GM12878 (cell line): Measurements from ENCODE around the gene DESI1. TPM values are rescaled to one million over a fixed set of nuclear protein-coding genes. Genes with fewer than 3 reads are reported as not detected.

Source experiments
- ATAC-seq: fragments of 200-7000 bp; cut with Tn5 transposase; 3 replicates; pipeline ENCODE4 v1.9.1; 2020; ENCODE audit warnings: mild to moderate bottlenecking, moderate library complexity
- BruUV-seq: library from RNA; stranded (reverse); fragments of 400-500 nt; replicated peaks from 2 replicates; lab custom pipeline; 2021; lab: Mats Ljungman, UMichigan
- CTCF ChIA-PET: fragments of 300-600 bp; sonication (Branson Sonifier 250); formaldehyde crosslinking; extraction: SDS; loops from one replicate; lab custom pipeline; 2021; ENCODE audit warnings: inconsistent platforms; lab: Yijun Ruan, JAX
- POLR2A ChIA-PET: fragments of 350-600 bp; formaldehyde crosslinking; extraction: SDS; loops from one replicate; lab custom pipeline; 2021; ENCODE audit warnings: inconsistent platforms; lab: Charles Lee
- RAD21 ChIA-PET: fragments of 300-600 bp; sonication (Branson Sonifier 250); formaldehyde crosslinking; loops from one replicate; lab custom pipeline; 2023; ENCODE audit warnings: antibody characterized with exemption; ENCODE audit not compliant: unreplicated experiment; lab: Charles Lee
- SMC1A ChIA-PET: fragments of 300-600 bp; sonication (Branson Sonifier 250); formaldehyde crosslinking; loops from one replicate; lab custom pipeline; 2023; ENCODE audit not compliant: unreplicated experiment, uncharacterized antibody; lab: Charles Lee
- DNase-seq: peaks from one replicate; pipeline ENCODE4 v3.0.0-alpha.2; 2011; ENCODE audit warnings: low read depth, low spot score
- FAIRE-seq: peaks from 3 replicates; lab custom pipeline; 2011; peaks lifted over from hg19 to GRCh38; lab: Jason Lieb, UNC
- H2AFZ ChIP-seq: 2 replicates; pipeline ENCODE4 v1.6.0; 2011; ENCODE audit warnings: low read depth, low read length, control low read depth; ENCODE audit not compliant: control insufficient read depth
- H3K27ac ChIP-seq: 2 replicates; pipeline ENCODE4 v1.5.1; 2011; ENCODE audit warnings: control low read depth; ENCODE audit not compliant: control insufficient read depth, insufficient read depth
- H3K27me3 ChIP-seq, 2 experiments: replicated peaks in 1 of 2; 2 replicates each; pipeline versions ENCODE4 v1.6.0 to v1.6.1; 2011; ENCODE audit warnings: low read length in 1 of 2; ENCODE audit not compliant: control insufficient read depth in 2 of 2, insufficient read depth in 2 of 2
- H3K36me3 ChIP-seq, 2 experiments: 2 replicates each; pipeline ENCODE4 v1.5.1; 2011; ENCODE audit warnings: low read length in 1 of 2; ENCODE audit not compliant: control insufficient read depth in 2 of 2, insufficient read depth in 2 of 2
- H3K4me1 ChIP-seq: 2 replicates; pipeline ENCODE4 v1.6.1; 2011; ENCODE audit warnings: mild to moderate bottlenecking, low read length, moderate library complexity, mixed read lengths; ENCODE audit not compliant: control insufficient read depth, insufficient read depth
- H3K4me2 ChIP-seq: 2 replicates; pipeline ENCODE4 v1.6.0; 2011; ENCODE audit warnings: control low read depth; ENCODE audit not compliant: control insufficient read depth, insufficient read depth
- H3K4me3 ChIP-seq: fragments of 200-600 bp; sonication (generic); 2 replicates; pipeline ENCODE4 v1.5.1; 2016
- H3K79me2 ChIP-seq: 2 replicates; pipeline ENCODE4 v1.6.0; 2011; ENCODE audit warnings: low read length; ENCODE audit not compliant: control insufficient read depth, insufficient read depth
- H3K9ac ChIP-seq: 2 replicates; pipeline ENCODE4 v1.8.0; 2011; ENCODE audit warnings: low read length, control low read depth, mixed read lengths; ENCODE audit not compliant: control insufficient read depth, insufficient read depth
- H3K9me3 ChIP-seq: replicated peaks from 3 replicates; pipeline ENCODE4 v1.5.1; 2011; ENCODE audit warnings: mild to moderate bottlenecking, low read length; ENCODE audit not compliant: control insufficient read depth, insufficient read depth
- H4K20me1 ChIP-seq: 2 replicates; pipeline ENCODE4 v1.6.0; 2011; ENCODE audit not compliant: control insufficient read depth, insufficient read depth
- CREM ChIP-seq: IDR thresholded peaks from 2 replicates; pipeline ENCODE4 v1.6.1; 2014; ENCODE audit warnings: antibody characterized with exemption, low read depth
- FOS ChIP-seq: IDR thresholded peaks from 3 replicates; pipeline ENCODE4 v1.6.1; 2011; ENCODE audit warnings: borderline replicate concordance; ENCODE audit not compliant: insufficient read length; ENCODE audit errors: extremely low read depth
- GATAD2B ChIP-seq: fragments of 450-650 bp; conservative IDR thresholded peaks from 2 replicates; pipeline ENCODE4 v1.6.1; 2017; ENCODE audit warnings: low read depth, mild to moderate bottlenecking, moderate library complexity
- MXI1 ChIP-seq: fragments of 150-350 bp; IDR thresholded peaks from 2 replicates; pipeline ENCODE4 v1.6.1; 2011; ENCODE audit warnings: low read depth, mild to moderate bottlenecking, inconsistent platforms, low read length, improper control_type of control experiment
- RB1 ChIP-seq: fragments of 450-650 bp; formaldehyde crosslinking; IDR thresholded peaks from 2 replicates; pipeline ENCODE4 v1.6.1; 2017; ENCODE audit warnings: mild to moderate bottlenecking, borderline replicate concordance
- SP1 ChIP-seq: IDR thresholded peaks from one replicate; pipeline ENCODE4 v1.6.1; 2011; ENCODE audit warnings: low read depth, low read length
- SPI1 ChIP-seq: IDR thresholded peaks from 2 replicates; pipeline ENCODE4 v1.6.1; 2011; ENCODE audit warnings: low read depth, mild to moderate bottlenecking, low read length, moderate library complexity, borderline replicate concordance; ENCODE audit not compliant: insufficient read depth
- TCF7 ChIP-seq: IDR thresholded peaks from 2 replicates; pipeline ENCODE4 v1.6.1; 2014; ENCODE audit warnings: antibody characterized with exemption, borderline replicate concordance
- WGBS: methylation state at CpG from one replicate; pipeline ENCODE4 v1.1.6; 2016; ENCODE audit warnings: low lambda C conversion rate; ENCODE audit not compliant: insufficient replicate concordance, insufficient coverage; ENCODE audit errors: missing lambda C conversion rate; 5-methylcytosine and 5-hydroxymethylcytosine counted together
- in situ Hi-C: fragments of 300-500 bp; cut with MboI; formaldehyde crosslinking; loops from 9 replicates; pipeline ENCODE4 v1.14.3; 2018; ENCODE audit warnings: mixed read lengths
- intact Hi-C: fragments of 100-400 bp; cut with micrococcal nuclease; formaldehyde crosslinking; loops from one replicate; pipeline ENCODE4 v1.14.2; 2022; ENCODE audit not compliant: unreplicated experiment
- polyA plus RNA-seq, 11 experiments: library from polyadenylated mRNA; depleted of rRNA in 4 of 11; unstranded in 6 of 11; stranded (reverse) in 5 of 11; fragments of >200 nt; fragmentation: Nextera tagmentation in 4 of 11; fragmentation: Illumina TruSeq in 1 of 11; extraction: Ambion mirVana in 4 of 11; extraction: Trizol in 1 of 11; gene quantifications; 1 replicate in 1 of 11; 2 replicates in 10 of 11; pipeline versions ENCODE4 v1.2.1 to v1.2.3, GENCODE V29; 2011 to 2016; ENCODE audit warnings: inconsistent platforms in 2 of 11, missing spikeins in 2 of 11, low read depth in 1 of 11
- total RNA-seq, 4 experiments: library from RNA; depleted of rRNA in 3 of 4; stranded (reverse); fragments of >200 nt in 3 of 4; fragmentation: Illumina TruSeq in 1 of 4; extraction: Trizol in 1 of 4; gene quantifications; 2 replicates each; pipeline versions ENCODE4 v1.2.1 to v1.2.3, GENCODE V29; 2013 to 2021
- TF ChIP-seq, protein P1 (sequence below): fragments of 450-650 bp; IDR thresholded peaks from 2 replicates; pipeline ENCODE4 v1.6.1; 2017; ENCODE audit warnings: borderline replicate concordance
- TF ChIP-seq, protein P2 (sequence below): fragments of 450-650 bp; IDR thresholded peaks from 2 replicates; pipeline ENCODE4 v1.6.1; 2017; ENCODE audit warnings: mild to moderate bottlenecking, moderate library complexity

DESI1 gene
- total and polyA plus RNA-seq, 10 of the 15 experiments (the other 5 are each of a cell fraction or from before 2014, with no cell fraction given), result 8.0 to 76.8 (median 40.6) TPM

DNA sequence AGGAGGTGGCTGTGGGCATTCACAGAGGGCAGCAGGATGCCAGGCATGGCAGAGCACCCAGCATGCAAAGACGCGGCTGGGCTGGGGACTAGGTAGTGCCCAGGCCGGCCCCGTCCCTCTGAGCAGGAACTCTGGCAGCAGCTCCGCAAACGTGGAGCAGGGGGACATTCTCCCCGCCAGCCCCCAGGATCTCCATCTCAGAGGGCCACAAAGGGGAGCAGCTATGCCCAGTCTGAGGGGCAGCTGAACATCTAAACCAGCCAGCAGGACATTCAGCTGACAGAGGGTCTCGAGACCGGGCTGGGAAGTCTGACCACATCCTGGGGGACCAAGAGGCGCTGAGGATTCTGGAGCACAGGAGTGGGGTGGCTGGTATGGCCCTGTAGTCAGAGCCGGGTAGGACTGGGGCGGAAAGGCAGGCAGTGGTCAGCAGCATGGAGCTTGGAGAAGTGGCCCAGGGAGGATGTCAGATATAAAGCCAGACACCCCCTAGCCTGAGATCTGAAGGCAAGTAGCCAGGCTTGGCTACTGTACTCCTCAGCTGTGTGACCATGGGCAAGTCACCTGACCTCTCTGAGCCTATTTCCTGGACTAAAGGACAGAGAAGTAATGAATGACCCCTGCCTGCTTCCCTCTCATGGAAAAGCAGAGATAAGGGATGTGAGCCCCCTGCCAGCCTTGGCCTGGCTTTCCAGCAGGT, 41.4 kb downstream of the DESI1 start (continued):
- no peak for TF ChIP-seq GATAD2B
- no peak for TF ChIP-seq RB1
- no peak for TF ChIP-seq CREM
- no peak for TF ChIP-seq TCF7
- TF ChIP-seq, protein P1, sequence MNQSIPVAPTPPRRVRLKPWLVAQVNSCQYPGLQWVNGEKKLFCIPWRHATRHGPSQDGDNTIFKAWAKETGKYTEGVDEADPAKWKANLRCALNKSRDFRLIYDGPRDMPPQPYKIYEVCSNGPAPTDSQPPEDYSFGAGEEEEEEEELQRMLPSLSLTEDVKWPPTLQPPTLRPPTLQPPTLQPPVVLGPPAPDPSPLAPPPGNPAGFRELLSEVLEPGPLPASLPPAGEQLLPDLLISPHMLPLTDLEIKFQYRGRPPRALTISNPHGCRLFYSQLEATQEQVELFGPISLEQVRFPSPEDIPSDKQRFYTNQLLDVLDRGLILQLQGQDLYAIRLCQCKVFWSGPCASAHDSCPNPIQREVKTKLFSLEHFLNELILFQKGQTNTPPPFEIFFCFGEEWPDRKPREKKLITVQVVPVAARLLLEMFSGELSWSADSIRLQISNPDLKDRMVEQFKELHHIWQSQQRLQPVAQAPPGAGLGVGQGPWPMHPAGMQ, result no peak
- TF ChIP-seq MXI1, result no peak
- no peak for TF ChIP-seq SPI1

DNA sequence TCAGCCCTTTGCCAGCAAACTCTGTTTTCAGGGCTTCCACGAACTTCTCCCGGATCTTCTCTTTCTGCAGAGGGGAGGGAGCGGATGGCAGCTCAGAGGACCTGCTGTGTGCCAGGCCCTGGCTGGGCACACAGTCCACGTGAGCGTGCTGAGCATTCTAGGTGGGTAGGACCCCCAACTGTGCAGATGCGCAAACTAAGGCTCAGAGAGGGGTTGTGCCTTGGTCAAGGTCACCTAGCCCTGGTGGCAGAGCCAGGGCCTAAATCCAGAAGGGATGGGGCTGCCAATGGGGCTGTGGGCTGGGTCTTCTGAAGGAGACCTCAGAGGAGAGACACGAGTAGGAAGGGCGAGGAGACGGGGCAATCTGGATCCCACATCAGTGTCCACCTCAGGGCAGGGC, 42.0 kb downstream of the DESI1 start:
- ATAC-seq, result no peak
- FAIRE-seq, result no peak
- ChIA-PET CTCF (interaction anchor here (1.0 to 2.7 kb wide), 2 partner anchors 11 to 39 kb away, joined by 3 to 12 read pairs; partner anchors contain the start of gene PMM1), RAD21 (no interaction called here)
- in situ Hi-C loops, result no loop called here
- BruUV-seq, result no TSS peak
- no peaks in the 10 kb centered on the region for H3K27me3 ChIP-seq
- peaks cover 0 to 4% of the 10 kb centered on the region in 2 experiments; a peak in 2 of 4 replicates for H3K36me3 ChIP-seq
- intact Hi-C loops, result no loop called here
- DNase-seq, result no peak
- H3K9me3 ChIP-seq, result no peaks in the 10 kb centered on the region
- no peak overlapping the region for H3K4me3 ChIP-seq
- TF ChIP-seq SP1 (no peak), TCF7 (no peak), FOS (no peak)
- TF ChIP-seq, protein P2, sequence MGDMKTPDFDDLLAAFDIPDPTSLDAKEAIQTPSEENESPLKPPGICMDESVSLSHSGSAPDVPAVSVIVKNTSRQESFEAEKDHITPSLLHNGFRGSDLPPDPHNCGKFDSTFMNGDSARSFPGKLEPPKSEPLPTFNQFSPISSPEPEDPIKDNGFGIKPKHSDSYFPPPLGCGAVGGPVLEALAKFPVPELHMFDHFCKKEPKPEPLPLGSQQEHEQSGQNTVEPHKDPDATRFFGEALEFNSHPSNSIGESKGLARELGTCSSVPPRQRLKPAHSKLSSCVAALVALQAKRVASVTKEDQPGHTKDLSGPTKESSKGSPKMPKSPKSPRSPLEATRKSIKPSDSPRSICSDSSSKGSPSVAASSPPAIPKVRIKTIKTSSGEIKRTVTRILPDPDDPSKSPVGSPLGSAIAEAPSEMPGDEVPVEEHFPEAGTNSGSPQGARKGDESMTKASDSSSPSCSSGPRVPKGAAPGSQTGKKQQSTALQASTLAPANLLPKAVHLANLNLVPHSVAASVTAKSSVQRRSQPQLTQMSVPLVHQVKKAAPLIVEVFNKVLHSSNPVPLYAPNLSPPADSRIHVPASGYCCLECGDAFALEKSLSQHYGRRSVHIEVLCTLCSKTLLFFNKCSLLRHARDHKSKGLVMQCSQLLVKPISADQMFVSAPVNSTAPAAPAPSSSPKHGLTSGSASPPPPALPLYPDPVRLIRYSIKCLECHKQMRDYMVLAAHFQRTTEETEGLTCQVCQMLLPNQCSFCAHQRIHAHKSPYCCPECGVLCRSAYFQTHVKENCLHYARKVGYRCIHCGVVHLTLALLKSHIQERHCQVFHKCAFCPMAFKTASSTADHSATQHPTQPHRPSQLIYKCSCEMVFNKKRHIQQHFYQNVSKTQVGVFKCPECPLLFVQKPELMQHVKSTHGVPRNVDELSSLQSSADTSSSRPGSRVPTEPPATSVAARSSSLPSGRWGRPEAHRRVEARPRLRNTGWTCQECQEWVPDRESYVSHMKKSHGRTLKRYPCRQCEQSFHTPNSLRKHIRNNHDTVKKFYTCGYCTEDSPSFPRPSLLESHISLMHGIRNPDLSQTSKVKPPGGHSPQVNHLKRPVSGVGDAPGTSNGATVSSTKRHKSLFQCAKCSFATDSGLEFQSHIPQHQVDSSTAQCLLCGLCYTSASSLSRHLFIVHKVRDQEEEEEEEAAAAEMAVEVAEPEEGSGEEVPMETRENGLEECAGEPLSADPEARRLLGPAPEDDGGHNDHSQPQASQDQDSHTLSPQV, result no peak
- TF ChIP-seq, all 136 proteins: peak for 0
- WGBS, result 92% methylated on average over 9 of the region's 9 CpGs
- Histone ChIP-seq H3K9ac (no peak overlapping the region), H2AFZ (no peak overlapping the region), H3K27ac (no peak overlapping the region), H4K20me1 (no peaks in the 10 kb centered on the region), H3K79me2 (no peaks in the 10 kb centered on the region), H3K4me2 (no peak overlapping the region), H3K4me1 (no peaks in the 10 kb centered on the region)
- POLR2A ChIA-PET, result no interaction called here
- SMC1A ChIA-PET, result no interaction called here
